IPS-20b (cell line): ENCODE data around the gene ORM1.

ENCODE experiments used
- H3K27ac ChIP-seq: one replicate; pipeline ENCODE4 v1.5.1; 2013; ENCODE audit warnings: low read length
- H3K27me3 ChIP-seq: 2 replicates; pipeline ENCODE4 v1.6.1; 2013; ENCODE audit warnings: mild to moderate bottlenecking, low read length, inconsistent platforms; ENCODE audit not compliant: insufficient read depth
- H3K36me3 ChIP-seq: 2 replicates; pipeline ENCODE4 v1.6.1; 2013; ENCODE audit warnings: low read depth, mild to moderate bottlenecking, inconsistent platforms, low read length, moderate library complexity; ENCODE audit not compliant: insufficient read depth
- H3K4me1 ChIP-seq: 2 replicates; pipeline ENCODE4 v1.6.1; 2013; ENCODE audit warnings: mild to moderate bottlenecking, control low read depth, inconsistent platforms, low read length, moderate library complexity; ENCODE audit not compliant: insufficient read depth
- H3K4me3 ChIP-seq: 2 replicates; pipeline ENCODE4 v1.5.1; 2013; ENCODE audit warnings: mild to moderate bottlenecking, low read length, inconsistent platforms
- H3K9ac ChIP-seq: 2 replicates; pipeline ENCODE4 v1.6.1; 2013; ENCODE audit warnings: low read depth, mild to moderate bottlenecking, inconsistent platforms, low read length, moderate library complexity
- H3K9me3 ChIP-seq: 2 replicates; pipeline ENCODE4 v1.6.1; 2013; ENCODE audit warnings: mild to moderate bottlenecking, low read depth, low read length, inconsistent platforms; ENCODE audit not compliant: insufficient read depth

The ORM1 gene

DNA sequence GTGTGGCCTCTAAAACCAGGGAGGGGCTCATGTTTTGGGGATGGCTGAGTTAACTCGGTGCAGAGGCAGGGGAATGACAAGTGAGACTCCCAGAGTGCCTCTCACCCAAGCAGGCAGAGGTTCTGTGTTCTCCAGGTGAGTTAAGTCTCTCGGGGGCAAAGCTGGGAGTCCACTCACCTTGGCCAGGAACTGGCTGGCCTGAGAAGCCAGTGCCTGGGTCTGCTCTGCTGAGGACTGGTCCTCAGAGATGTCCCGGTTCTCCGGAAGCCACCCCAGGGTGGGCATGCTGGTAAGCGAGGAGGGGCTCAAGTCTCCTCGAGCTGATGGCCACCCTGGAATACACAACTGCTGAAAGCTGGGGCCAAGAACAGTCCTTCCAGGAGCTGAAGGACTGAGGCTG, 44.5 kb downstream of the ORM1 start:
- Histone ChIP-seq H3K4me3 (no peak overlapping the region), H3K4me1 (peaks cover 27% of the 10 kb centered on the region), H3K36me3 (peaks cover 51% of the 10 kb centered on the region), H3K9me3 (no peaks in the 10 kb centered on the region), H3K27ac (no peak overlapping the region), H3K9ac (no peak overlapping the region), H3K27me3 (no peaks in the 10 kb centered on the region)

DNA sequence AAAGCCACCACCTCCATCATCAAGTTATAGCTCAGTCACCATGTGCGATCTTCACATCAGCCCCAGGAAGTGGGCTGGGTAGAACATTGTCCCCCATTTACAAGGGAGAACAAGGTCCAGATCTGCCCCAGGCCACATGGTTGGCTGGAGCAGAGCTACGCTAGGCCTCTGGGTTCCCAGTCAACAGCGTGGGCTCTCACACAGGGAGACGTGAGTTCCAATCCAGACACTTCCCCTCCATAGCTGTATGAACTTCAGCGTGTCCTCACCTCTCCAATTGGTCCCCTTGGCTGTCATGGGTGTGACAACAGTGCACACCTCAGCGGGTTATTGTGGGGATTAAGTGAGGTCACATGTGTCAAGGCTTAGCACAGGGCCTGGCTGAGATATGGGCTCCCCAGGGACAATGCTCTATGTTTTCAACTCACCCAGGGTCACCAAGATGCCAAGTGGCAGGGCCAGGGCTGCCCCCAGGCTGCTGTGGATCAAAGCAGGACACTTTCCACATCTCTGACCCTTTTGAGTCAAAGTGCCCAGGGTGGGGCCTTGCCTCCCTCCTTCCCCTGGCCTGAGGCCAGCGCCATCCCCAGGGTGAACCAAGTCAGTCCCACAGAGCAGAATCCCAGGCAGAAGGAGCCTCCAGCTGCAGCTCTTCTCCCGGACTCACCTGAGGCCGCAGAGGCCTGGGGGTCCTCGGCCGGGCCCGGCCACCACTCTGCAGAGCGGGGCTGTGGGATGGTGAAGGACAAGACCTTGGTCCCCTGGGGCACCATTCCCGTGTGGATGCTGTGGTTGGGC, 45.1 kb downstream of the ORM1 start:
- peaks cover 31% of the 10 kb centered on the region for H3K4me1 ChIP-seq
- H3K27me3 ChIP-seq: no peaks in the 10 kb centered on the region
- no peak overlapping the region for H3K4me3 ChIP-seq
- no peak overlapping the region for H3K27ac ChIP-seq
- H3K9ac ChIP-seq: no peak overlapping the region
- peaks cover 47% of the 10 kb centered on the region for H3K36me3 ChIP-seq
- no peaks in the 10 kb centered on the region for H3K9me3 ChIP-seq

DNA sequence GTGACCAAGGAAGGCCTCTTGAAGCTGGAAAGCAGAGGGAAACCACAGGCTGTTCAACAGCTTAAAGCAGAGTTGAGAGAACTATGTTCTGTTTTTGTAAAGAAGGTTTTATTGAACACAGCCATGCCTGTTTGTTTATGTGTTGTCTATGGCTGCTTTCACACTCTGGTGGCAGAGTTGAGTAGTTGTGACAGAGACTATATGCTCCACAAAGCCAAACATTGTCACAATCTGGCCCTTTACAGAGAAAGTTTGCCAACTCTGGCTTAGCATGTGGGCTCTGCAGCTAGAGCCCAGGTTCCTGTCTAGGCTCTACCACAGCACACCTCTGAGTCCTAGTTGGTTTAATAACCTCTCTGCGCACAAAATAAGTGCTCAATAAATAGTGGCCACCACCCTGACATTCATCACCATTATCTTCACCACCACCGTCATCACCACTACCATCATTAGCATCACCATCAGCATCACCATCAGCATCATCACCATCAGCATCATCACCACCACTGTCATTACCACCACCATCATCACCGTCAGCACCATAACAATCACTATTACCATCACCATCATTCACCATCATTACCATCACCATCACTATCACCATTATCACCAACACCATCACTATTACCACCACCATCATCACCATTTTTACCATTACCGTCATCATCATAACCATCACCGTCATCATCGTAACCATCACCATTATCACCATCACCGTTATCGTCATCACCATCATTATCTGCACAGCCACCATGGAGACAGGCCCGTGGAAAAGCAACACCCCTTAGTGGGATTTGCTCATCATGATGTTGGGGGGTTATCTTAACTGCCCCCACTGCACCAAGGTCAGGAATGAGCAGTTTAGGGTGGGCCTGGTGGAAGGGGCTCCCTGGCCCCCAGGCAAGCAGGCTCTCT, 46.6 kb downstream of the ORM1 start:
- Histone ChIP-seq H3K36me3 (peaks cover 37% of the 10 kb centered on the region), H3K27me3 (no peaks in the 10 kb centered on the region), H3K9ac (peak overlapping the region; percentile 71; the same call in 1 of the 2 replicates), H3K4me3 (peak overlapping the region; percentile 46; the same call in 1 of the 2 replicates), H3K4me1 (peaks cover 31% of the 10 kb centered on the region), H3K27ac (peak overlapping the region; percentile 81), H3K9me3 (no peaks in the 10 kb centered on the region)

DNA sequence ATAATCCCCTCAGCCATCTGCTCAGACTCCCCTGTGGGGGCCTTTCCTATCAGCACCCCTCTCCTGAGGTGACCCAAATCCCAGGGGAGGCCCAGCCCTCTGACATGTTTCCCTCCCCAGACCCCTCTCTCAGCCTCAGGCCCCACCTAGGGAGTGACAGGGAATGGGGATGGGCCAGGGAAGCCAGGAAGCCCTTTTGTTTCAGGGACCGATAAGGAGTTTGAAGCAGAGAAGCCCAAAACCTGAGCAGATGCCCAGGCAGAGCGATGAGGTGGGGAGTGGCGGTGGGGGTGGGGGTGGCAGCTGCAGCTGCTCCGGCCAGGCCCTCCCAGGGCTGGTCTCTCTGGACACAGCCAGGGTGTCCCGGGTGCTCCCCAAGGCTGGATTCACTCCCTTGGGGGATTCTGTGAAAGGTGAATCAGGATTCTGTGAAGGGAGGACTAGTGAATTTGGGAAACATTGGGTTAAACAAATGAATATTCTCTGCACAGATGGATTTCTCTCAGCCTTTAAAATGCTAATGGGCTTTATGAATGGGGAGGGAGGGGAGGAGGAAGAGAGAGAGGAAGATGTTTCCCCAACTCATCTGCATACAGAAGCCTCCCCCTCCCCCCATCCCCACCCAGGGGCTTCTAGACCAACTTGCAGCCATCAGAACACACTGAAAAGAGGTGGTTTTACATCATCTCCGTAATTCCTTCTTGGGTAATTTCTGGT, 47.5 kb downstream of the ORM1 start:
- Histone ChIP-seq H3K27me3 (no peaks in the 10 kb centered on the region), H3K27ac (peak overlapping the region; percentile 81), H3K4me3 (peak overlapping the region; percentile 46; the same call in 1 of the 2 replicates), H3K36me3 (peaks cover 31% of the 10 kb centered on the region), H3K9me3 (no peaks in the 10 kb centered on the region), H3K9ac (peak overlapping the region; percentile 71; the same call in 1 of the 2 replicates), H3K4me1 (peaks cover 39% of the 10 kb centered on the region)

DNA sequence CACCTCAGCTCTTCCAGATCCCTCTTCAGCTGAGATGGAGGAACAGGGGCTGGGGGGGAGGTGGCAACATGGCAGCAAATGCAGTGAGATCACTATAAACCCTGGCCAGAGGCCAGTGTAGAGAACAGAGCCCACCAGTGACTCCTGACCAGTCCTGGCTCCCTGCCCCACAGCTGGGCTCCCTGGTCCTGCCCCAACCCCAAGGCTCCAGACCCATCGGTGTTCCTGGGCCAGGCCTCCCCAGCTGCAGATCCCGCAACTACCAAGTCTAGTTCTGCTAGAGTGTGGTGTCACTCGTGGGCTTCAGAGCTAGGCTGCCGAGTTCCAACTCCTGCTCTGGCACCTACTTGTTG, 48.0 kb downstream of the ORM1 start:
- Histone ChIP-seq H3K36me3 (peaks cover 31% of the 10 kb centered on the region), H3K4me1 (peaks cover 39% of the 10 kb centered on the region), H3K9me3 (no peaks in the 10 kb centered on the region), H3K4me3 (peak overlapping the region; percentile 46; the same call in 1 of the 2 replicates), H3K9ac (peak overlapping the region; percentile 71; the same call in 1 of the 2 replicates), H3K27me3 (no peaks in the 10 kb centered on the region), H3K27ac (peak overlapping the region; percentile 81)

DNA sequence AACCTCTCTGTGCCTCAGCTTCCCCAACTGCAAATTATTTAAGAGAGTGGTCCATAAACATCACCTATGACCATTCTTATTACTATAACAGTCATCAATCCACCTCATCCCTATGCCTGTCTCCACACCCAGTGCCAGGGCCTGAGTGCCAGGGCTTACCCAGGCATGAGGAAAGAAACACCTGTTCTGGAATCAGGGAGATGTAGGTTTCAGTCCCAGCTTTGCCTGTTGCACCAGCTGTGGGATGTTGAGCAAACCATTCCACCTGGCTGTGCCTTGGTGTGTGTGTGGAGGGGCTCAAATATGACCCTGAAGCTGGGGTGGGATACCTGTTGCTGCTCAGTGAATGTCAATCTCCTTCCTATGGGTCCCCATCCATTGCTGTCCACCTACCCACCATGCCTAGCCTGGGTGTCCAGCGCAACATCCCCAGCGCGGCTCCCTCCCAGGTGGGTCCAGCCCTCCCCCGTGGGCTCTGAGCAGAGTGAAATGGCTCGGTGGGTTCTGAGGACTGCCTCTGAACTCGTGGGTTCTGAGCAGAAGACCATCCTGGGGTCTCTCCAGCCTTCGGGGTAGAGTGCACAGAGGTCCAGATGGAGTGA, 48.5 kb downstream of the ORM1 start:
- H3K4me1 ChIP-seq: peaks cover 39% of the 10 kb centered on the region
- no peaks in the 10 kb centered on the region for H3K27me3 ChIP-seq
- peaks cover 28% of the 10 kb centered on the region for H3K36me3 ChIP-seq
- H3K27ac ChIP-seq: peak overlapping the region; percentile 81
- no peak overlapping the region for H3K4me3 ChIP-seq
- no peaks in the 10 kb centered on the region for H3K9me3 ChIP-seq
- H3K9ac ChIP-seq: peak overlapping the region; percentile 71; the same call in 1 of the 2 replicates

DNA sequence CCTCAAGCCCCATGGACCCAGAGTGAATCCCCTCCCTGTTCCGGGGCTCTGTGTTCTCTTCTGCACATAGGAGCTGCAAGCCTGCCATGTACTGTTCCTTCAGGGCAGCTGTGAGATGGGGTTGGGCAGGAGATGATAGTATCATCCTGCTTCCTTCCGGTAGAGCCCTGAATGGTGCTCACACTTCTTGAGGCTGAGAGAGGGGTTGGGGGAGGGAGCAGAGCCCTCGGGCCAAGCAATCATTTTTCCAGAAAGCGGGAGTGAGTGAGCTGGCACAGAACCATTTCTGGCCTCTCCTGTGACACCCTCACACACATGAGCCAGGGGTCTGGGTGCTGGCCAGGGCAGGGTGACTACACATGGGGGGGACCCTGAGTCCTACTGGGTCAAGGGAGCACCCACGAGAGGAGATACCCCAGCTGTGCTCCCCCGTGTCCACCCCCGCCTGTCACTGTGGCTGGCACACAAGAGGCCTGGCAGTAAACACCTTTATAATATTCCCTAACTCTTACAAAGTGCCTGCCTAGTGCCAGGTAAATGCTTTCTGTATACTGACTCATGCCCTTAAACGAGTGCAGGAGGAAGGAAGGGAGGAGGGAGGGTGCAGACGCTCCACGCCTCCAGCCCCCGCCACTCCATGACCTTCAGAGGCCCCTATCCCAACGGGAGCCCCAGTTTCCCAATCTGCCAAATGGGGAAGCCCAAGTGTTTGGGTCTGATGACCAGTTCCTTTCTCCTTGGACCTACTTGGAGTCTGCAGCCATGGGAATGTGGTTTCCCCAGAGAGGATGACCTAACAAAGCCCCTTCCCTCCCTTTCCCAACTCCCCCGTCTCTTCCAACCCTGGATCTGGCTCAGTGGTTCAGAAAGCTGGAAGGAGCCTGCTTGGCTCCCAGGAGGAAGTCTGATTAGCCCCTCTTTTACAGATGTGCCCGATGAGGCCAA, 49.3 kb downstream of the ORM1 start:
- Histone ChIP-seq H3K27me3 (no peaks in the 10 kb centered on the region), H3K36me3 (peaks cover 29% of the 10 kb centered on the region), H3K9ac (no peak overlapping the region), H3K9me3 (no peaks in the 10 kb centered on the region), H3K4me1 (peaks cover 39% of the 10 kb centered on the region), H3K27ac (peak overlapping the region; percentile 81), H3K4me3 (no peak overlapping the region)

DNA sequence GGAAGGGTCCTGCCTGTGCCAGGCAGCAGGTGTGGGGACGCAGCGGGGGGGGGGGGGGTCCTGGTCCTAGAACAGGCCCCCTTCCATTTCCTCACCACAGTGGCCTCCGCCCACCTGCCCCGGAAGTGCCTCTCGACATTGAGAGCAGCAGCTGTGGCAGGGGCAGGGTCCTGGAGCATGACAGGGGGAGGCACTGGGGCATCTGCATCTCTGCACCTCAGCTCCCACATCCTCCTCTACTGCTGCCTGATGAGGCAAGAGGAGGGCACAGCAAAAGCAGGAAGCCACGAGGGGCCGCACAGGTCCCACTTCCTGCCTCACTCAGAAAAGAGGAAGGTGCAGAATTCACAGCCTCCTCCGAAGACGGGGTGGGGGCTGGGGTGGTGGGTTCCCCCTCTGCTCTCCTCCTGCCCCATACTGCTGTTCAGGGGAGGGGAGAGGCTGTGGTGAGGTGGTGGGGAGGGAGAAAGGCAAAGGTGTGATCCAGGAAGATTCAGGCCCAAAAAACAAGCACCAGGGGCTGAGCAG, 50.1 kb downstream of the ORM1 start:
- H3K27ac ChIP-seq: no peak overlapping the region
- peaks cover 39% of the 10 kb centered on the region for H3K4me1 ChIP-seq
- no peak overlapping the region for H3K9ac ChIP-seq
- H3K27me3 ChIP-seq: no peaks in the 10 kb centered on the region
- no peaks in the 10 kb centered on the region for H3K9me3 ChIP-seq
- peaks cover 25% of the 10 kb centered on the region for H3K36me3 ChIP-seq
- H3K4me3 ChIP-seq: no peak overlapping the region

DNA sequence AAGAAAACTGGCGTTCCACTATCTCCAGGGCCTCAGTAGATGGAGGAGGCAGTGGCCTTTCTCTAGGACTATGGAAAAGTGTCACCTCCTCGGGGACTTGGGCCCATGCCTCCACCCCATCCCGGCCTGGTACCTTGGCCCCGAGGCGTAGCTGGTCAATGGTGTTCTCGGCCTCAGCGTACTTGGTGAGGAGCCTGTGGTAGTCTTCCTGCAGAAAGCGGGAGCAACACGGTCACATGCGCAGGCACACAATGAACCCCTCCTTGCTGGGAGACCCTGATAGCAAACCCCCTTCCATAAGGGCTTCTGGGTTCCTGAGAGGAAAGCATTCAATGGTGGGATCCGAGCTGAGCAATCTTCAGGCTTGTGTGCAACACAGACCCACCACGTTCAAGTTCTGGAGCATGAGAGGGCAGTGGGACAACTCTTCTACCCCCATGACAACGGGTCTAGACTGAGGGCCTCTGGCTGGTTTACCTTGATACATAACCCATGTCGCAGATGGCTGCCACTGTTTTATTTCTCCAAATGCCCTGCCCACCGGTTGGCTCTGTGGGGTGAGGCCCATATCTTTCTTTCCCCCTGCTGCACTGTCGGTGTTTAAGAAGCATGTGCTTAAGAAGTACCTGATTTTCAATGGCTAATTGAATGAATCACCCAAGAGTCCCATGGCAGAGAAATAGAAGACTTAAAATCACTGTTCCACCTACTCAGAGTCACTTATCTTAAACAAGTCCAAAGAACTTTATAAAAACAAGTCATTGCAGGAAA, 51.2 kb downstream of the ORM1 start:
- no peak overlapping the region for H3K9ac ChIP-seq
- no peak overlapping the region for H3K27ac ChIP-seq

DNA sequence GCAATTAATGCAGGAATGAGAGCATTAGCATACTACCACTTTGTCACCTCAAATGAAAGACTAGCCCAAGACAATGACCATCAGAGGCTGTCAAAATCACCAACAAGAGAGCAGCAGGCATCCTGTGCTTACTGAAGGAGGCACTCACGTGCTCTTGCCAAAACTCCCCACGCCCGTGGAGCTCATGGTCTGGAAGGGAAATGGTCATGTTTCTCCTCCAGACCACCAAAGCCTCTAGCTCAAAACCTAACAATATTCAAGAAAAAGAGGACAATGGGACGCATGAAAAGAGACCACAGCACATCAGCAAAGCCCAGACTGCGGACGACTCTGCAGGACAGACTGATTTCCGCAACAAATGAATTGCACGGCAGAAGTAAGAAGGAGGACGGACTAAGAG, 52.0 kb downstream of the ORM1 start:
- Histone ChIP-seq H3K27me3 (no peaks in the 10 kb centered on the region), H3K9me3 (no peaks in the 10 kb centered on the region), H3K9ac (no peak overlapping the region), H3K27ac (no peak overlapping the region), H3K4me1 (peaks cover 29% of the 10 kb centered on the region), H3K36me3 (peaks cover 36% of the 10 kb centered on the region), H3K4me3 (no peak overlapping the region)

More for the DNA sequence above, 51.2 kb downstream of the ORM1 start:
- no peaks in the 10 kb centered on the region for H3K27me3 ChIP-seq
- H3K4me3 ChIP-seq: no peak overlapping the region
- peaks cover 28% of the 10 kb centered on the region for H3K36me3 ChIP-seq
- no peaks in the 10 kb centered on the region for H3K9me3 ChIP-seq
- peaks cover 37% of the 10 kb centered on the region for H3K4me1 ChIP-seq
